ENCODE results near the gene BZW2.

Gene BZW2

DNA sequence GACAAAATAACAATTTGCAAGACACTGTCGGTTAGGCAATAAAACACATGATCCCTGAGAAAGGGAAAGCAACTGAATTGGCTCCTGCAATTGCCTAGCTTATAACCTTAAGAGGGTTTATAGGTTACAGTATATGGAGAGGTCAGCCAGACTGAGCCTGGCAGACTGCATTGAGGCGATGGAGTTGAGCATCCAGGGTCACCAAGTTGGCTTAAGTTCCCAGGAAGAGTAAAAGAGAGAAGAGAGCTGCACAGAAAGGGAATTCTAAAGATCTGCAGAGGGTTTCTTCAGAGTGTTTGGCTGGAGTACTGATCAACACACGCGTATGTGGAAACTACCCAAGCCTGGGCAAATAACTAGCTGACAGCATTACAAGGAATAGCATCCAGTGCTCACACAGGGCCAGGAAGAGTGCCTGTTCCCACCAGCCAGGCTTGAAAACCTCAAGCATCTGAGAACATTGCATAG is 11.7 kb upstream of the BZW2 start:
- no peak overlapping the region for H3K27ac Mint-ChIP-seq
- no peaks in the 10 kb centered on the region for H3K27me3 Mint-ChIP-seq
- H3K36me3 Mint-ChIP-seq = peaks cover 7% of the 10 kb centered on the region
- H3K4me1 Mint-ChIP-seq = no peaks in the 10 kb centered on the region
- CTCF ChIA-PET = no interaction called here
- no peaks in the 10 kb centered on the region for H3K9me3 Mint-ChIP-seq
- DNase-seq = no peak
- no peak overlapping the region for H3K4me3 Mint-ChIP-seq

DNA sequence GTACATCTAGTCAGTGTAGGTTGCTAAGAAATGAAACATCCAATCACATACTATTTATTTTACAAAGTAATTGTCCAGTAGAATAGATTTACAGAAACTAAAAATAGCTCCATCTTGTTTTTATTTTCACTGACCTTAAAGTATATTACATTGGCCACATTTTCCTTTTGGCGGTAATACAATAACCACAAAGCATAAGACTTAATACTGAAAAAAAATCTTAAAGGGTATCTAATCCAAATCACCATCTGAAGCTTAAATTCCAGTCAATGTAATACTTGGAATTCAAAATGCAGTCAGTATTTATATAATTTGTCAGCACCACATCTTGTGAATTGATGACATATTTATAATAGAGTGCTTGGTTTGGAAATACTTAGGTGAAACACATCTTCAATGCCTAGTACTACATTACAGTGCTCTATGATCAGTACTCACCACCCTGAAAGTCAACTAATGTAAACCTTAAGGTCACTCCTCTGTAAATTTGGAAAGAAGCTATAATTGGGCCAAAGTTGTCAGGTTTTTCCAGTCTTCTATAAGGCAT is 9.4 kb upstream of the BZW2 start:
- DNase-seq = no peak
- Mint-ChIP-seq H3K4me3 (no peak overlapping the region), H3K4me1 (no peaks in the 10 kb centered on the region), H3K27ac (no peak overlapping the region), H3K27me3 (no peaks in the 10 kb centered on the region), H3K36me3 (peaks cover 7% of the 10 kb centered on the region), H3K9me3 (no peaks in the 10 kb centered on the region)
- CTCF ChIA-PET = interaction anchor here (0.5 to 1.3 kb wide), 2 partner anchors 18 to 72 kb away, joined by 3 read pairs; no protein-coding TSS in a partner anchor

DNA sequence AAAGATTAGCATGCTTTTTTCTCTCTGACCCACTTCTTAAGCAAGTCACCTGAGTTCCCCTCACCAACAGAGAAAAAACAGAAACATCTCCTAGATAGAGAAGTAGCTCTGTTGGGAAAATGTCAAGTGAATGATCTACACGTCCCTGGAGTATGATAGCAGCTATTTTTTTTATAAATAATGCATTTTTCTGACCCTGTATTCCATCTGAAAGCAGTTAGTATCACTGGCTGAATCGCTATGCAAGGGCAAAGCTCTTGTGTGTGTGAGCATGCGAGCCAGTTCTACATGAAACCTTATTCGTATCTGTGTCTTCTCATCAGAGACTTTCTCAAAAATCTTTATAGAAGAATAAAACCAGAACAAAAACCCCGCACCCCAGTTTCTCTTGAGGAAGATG is 8.6 kb upstream of the BZW2 start:
- Mint-ChIP-seq H3K36me3 (peaks cover 7% of the 10 kb centered on the region), H3K27me3 (no peaks in the 10 kb centered on the region), H3K9me3 (no peaks in the 10 kb centered on the region), H3K4me3 (no peak overlapping the region), H3K27ac (no peak overlapping the region), H3K4me1 (no peaks in the 10 kb centered on the region)
- no peak for DNase-seq
- CTCF ChIA-PET = interaction anchor here (1.3 kb wide), 1 partner anchor 73 kb away, joined by 3 read pairs; no protein-coding TSS in a partner anchor

DNA sequence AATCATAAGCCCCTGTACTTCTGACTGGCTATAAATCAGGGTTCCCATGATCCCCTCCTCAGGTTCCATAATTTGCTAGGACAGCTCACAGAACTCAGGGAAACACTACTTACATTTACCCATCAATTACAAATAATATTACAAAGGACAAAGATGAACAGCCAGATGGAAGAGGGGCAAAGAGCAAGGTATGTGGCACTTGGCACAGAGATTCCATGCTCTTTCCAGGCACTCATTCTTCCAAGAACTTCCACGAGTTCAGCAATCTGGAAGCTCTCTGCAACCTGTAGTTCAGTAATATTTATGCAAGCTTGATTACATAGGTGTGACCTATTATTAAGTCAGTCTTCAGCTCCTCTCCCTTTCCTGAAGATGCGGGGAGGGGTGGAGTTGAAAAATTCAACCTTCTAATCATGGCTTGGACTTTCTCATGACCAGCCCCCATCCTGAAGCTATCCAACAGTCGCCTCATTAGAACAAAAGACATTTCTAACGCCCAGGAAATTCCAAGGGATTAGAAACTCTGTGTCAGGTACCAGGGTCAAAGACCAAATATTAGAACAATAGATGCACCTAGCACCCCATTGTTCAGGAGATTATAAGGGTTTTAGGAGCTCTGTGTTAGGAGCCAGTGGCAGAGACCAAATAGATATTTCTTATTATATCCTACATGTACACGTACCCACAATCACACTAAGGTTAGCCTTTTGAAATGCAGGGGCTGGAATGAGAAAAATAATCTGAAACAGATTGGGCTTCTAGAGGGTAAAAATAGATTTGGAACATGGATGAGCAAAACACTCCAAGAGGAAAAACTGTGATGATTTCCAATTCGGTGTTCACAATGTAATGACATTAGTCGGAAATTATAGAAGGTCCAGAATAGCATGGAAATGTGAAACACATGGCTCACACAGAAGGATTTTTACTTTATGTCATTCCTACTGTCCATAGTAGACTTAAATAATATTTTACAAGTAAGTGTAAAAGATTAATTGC is 7.4 kb upstream of the BZW2 start:
- Mint-ChIP-seq H3K4me3 (no peak overlapping the region), H3K36me3 (peaks cover 7% of the 10 kb centered on the region), H3K27ac (no peak overlapping the region), H3K27me3 (no peaks in the 10 kb centered on the region), H3K9me3 (no peaks in the 10 kb centered on the region), H3K4me1 (peaks cover 6% of the 10 kb centered on the region)
- CTCF ChIA-PET = no interaction called here
- no peak for DNase-seq

DNA sequence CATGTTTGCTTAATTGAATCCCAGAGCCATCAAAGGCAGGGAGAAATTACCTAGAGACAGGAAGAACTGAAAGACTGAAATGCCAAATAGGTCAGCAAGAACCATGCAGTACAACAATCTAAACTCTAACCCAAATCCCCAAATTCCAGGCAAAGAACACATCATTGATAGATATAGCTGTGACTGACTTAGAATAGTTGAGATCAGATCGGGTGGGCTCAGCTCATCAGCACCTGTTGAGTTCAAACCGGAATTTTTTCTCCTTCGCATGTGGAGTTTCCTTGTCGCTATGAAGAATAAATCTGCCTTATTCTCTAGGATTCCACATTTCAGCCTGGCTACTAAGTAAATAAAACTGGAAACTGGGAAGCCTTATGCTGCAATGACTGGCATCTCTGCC is 1.8 kb upstream of the BZW2 start:
- no peak for DNase-seq
- Mint-ChIP-seq H3K4me3 (peak overlapping the region; percentile 93), H3K9me3 (no peaks in the 10 kb centered on the region), H3K4me1 (peaks cover 46% of the 10 kb centered on the region), H3K27me3 (no peaks in the 10 kb centered on the region), H3K36me3 (peaks cover 9% of the 10 kb centered on the region), H3K27ac (peak overlapping the region; percentile 60)
- CTCF ChIA-PET = no interaction called here

DNA sequence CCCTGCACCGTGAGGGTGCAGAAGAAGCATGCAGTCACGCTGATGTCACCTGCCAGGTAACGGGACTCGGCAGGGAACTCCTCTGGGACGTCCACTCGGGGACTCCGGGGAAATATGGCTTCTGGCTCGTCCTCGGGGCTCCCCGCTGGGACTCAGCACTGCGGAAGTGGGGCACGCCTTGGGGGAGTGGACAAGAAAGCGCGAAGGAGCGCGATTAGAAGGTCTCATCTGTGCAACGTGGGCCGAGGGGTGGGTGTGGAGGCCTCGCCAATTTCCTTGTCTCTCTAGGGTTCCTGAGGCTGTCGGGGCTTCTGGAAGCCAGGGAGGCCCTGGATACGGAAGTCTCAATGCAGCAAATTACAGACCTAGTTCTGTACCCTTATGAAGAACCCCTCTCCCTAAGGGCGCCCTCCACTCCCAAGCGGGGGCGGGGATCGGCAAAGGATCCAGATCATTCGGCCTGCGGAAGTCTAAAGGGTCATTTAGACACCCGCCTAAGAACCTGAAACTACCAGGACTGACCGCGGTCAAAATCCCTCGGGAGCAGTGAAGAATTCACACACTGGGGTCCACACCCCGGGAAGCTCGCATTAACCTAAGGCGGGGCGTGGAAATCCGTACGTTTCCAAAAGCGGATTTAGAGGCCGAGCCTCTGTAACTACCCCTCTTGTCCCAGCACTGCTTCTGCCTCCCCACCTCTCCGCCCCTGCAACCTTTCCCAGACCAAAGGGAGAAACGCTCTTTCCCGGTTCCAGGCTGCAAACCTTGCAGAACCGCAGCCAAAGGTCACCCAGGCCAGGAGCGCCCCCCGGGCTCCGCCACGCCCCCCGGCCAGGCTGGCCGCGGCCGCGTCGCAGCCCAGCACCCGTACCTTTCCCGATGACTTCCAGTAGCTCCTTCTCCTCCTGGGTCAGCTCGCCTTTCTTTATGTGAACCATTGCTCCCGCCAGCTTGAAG is 1.1 kb upstream of the BZW2 start:
- Mint-ChIP-seq H3K27ac (peak overlapping the region; percentile 94), H3K36me3 (peaks cover 9% of the 10 kb centered on the region), H3K4me3 (peak overlapping the region; percentile 93), H3K9me3 (no peaks in the 10 kb centered on the region), H3K27me3 (no peaks in the 10 kb centered on the region), H3K4me1 (peaks cover 52% of the 10 kb centered on the region)
- CTCF ChIA-PET = interaction anchor here (1.1 to 1.2 kb wide), 2 partner anchors 24 to 80 kb away, joined by 3 to 4 read pairs; no protein-coding TSS in a partner anchor
- peak; percentile 76 for DNase-seq

DNA sequence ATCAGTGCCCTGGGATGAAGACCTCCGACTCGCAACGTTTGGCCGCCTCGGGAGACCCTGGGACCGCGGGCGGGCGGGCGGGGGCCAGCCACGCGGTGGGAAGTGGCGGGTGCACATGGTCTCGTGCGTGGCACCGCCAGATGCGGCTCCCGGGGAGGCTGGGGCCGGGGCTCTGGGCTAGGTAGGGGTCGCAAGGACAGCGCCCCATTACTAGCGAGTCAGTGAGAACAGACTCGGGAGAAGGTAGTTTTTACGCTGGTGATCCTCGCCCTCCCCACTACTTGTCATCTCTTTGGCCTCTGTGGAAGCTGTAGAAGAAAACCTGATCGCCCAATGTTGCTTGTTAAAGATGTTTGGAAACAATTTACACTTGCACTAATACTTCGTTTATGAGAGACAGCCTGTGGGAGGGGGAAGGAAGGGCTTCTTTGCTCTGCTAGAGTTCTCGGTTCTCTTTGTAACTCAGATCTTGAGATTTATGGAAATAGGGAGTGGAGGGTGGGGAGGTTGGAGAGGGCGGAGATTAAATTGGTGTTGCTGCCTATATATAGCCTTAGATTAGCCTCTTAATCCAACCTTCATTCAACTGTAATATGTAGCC is 591 bp downstream of the BZW2 start:
- peaks cover 9% of the 10 kb centered on the region for H3K36me3 Mint-ChIP-seq
- H3K27ac Mint-ChIP-seq = peak overlapping the region; percentile 94
- DNase-seq = no peak
- no peaks in the 10 kb centered on the region for H3K9me3 Mint-ChIP-seq
- H3K4me3 Mint-ChIP-seq = peak overlapping the region; percentile 93
- peaks cover 61% of the 10 kb centered on the region for H3K4me1 Mint-ChIP-seq
- CTCF ChIA-PET = no interaction called here
- H3K27me3 Mint-ChIP-seq = no peaks in the 10 kb centered on the region

DNA sequence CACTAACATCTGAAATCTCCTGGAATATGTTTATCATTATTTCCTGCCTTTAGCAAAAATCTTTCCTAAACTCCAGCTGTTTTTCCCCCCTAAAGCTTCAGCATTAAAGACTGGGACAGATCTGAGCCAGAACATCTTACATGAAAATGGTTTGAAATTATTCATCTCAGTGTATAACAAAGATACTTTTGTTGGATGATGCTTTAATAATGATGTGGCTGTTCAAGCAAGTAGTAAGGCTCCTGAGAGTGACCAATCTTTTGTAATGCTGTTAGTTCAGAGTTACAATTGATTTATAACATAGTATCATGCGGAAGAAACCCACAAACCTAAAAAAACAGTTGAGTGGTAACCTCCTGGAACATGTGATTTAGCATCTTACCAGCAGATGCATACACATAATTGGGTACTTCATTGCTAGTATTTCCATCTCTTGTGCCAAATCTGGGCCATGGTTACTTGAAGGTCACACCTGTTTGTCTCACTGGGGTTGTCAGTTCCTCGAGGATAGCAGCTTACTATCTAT is 1.5 kb downstream of the BZW2 start:
- Mint-ChIP-seq H3K4me3 (peak overlapping the region; percentile 93), H3K27me3 (no peaks in the 10 kb centered on the region), H3K27ac (no peak overlapping the region), H3K9me3 (no peaks in the 10 kb centered on the region), H3K4me1 (peaks cover 69% of the 10 kb centered on the region), H3K36me3 (peaks cover 9% of the 10 kb centered on the region)
- no peak for DNase-seq
- CTCF ChIA-PET = interaction anchor here (0.6 kb wide), 1 partner anchor 29 kb away, joined by 4 read pairs; no protein-coding TSS in a partner anchor

DNA sequence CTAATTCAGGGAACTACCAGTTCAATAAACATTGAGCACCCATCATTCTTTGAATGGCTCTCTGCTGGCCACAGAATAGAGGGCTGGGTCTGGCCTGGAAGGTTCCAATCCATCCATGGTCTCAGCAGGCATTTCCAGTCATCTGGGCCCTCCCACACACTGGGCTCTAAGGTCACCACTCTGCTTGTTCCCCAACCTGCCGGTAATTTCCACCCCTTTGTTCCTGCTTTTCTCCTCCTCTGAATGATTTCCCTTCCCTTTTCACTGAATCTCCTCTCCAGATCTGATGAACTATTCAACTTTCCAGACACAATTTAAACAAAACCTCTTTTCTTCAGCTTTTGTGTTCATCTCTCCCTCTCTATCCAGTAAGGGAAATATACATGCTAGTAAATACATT is 2.6 kb downstream of the BZW2 start:
- no peaks in the 10 kb centered on the region for H3K27me3 Mint-ChIP-seq
- H3K36me3 Mint-ChIP-seq = peaks cover 13% of the 10 kb centered on the region
- H3K27ac Mint-ChIP-seq = no peak overlapping the region
- no peaks in the 10 kb centered on the region for H3K9me3 Mint-ChIP-seq
- CTCF ChIA-PET = interaction anchor here (1.1 kb wide), 1 partner anchor 84 kb away, joined by 4 read pairs; no protein-coding TSS in a partner anchor
- H3K4me1 Mint-ChIP-seq = peaks cover 70% of the 10 kb centered on the region
- H3K4me3 Mint-ChIP-seq = no peak overlapping the region
- no peak for DNase-seq

DNA sequence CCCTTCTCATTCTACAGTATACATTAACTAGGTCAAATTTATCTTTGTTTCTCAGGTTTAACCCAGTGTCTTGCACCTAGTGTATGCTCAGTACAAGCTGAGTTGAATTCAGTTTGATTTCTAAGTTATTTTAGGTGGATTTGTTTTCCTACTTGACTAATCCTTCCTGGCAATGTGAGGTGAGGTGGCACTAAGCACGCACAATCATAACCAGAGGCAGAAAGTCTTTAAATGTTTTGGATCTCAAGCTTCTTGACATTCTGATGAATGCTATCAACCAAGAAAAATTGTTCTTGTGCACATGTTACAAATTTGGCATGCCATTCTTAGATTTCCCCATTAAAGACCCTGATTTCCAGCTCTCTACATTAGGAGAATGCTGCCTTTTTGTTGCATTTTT is 3.2 kb downstream of the BZW2 start:
- Mint-ChIP-seq H3K9me3 (no peaks in the 10 kb centered on the region), H3K27ac (no peak overlapping the region), H3K36me3 (peaks cover 13% of the 10 kb centered on the region), H3K4me1 (peaks cover 65% of the 10 kb centered on the region), H3K4me3 (no peak overlapping the region), H3K27me3 (no peaks in the 10 kb centered on the region)
- CTCF ChIA-PET = no interaction called here
- DNase-seq = no peak

DNA sequence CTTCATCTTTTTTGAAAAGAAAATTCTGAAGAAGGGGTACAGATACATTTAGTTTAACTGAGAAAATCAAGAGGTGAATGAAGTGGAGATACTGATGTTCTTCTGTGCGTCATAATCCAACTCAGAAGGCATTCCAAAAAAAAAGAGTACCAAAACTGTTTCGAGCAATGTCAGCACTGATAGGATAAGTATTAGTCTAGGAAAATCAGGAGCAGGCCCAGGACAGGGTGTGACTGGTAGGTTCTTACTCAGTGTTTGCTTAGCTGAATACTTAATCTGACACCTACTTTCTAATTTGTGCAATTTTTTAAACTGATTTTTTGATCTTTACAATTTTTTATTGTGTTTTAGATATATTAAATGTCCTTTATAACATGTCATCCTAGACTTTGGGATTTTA is 4.3 kb downstream of the BZW2 start:
- peaks cover 58% of the 10 kb centered on the region for H3K4me1 Mint-ChIP-seq
- H3K27me3 Mint-ChIP-seq = no peaks in the 10 kb centered on the region
- H3K36me3 Mint-ChIP-seq = peaks cover 9% of the 10 kb centered on the region

DNA sequence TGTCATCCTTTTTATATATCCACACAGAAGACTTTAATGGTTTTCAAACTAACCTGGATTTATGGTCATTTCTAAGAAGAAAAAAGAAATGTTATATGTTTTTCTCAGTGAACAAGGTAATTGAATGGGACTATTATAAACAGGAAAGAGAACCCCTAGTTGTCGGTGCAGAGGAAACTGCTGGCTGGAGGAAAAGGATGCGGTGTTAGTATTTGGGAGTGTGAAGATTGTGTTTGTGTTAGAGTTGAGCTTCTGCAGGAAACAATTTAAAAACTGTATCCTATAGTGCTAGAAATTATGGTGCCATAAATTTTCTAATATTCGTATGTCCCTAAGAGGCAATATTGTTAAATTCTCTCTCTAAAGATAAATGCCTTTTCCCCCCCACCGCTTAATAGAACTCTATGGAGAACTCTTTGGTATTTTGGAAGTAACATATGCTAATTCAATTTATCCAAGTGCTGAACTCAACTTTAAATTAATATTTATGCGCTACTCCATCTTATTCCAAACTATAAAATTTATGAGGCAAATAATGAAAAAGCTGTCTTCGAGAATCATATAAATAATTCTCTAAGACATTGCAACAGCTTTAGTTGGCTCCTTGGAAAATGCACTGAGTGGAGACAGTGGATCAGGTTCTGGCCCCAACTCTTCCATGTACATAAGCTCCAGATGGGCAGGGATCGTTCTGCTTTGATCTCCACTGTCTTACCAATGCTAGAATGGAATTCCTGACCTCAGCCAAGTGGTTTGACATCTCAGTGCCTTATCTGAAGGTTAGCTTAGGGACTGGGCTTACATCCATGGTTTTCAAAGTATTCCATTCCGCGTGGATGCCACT is 5.6 kb downstream of the BZW2 start:
- peaks cover 57% of the 10 kb centered on the region for H3K4me1 Mint-ChIP-seq

More for the DNA sequence above, 4.3 kb downstream of the BZW2 start:
- Mint-ChIP-seq H3K9me3 (no peaks in the 10 kb centered on the region), H3K4me3 (no peak overlapping the region), H3K27ac (no peak overlapping the region)
- no peak for DNase-seq
- CTCF ChIA-PET = no interaction called here

DNA sequence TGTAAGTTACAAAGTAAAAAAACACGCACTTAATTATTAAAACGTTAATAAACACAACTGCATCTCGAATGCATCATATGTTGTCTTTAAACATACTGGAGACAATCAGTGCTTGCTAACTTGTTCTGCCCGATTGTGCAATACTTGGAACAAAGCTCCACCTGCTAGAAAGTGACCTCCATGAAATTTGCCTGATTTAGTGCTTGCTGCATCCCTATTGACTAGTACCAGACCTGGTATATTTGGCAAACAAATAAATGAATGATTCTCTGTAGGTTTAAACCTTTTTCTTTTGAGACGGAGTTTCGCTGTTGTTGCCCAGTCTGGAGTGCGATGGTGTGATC is 6.2 kb downstream of the BZW2 start:
- Mint-ChIP-seq H3K27me3 (no peaks in the 10 kb centered on the region), H3K36me3 (peaks cover 13% of the 10 kb centered on the region), H3K4me1 (peaks cover 51% of the 10 kb centered on the region), H3K9me3 (no peaks in the 10 kb centered on the region), H3K27ac (no peak overlapping the region), H3K4me3 (no peak overlapping the region)
- DNase-seq = no peak
- CTCF ChIA-PET = no interaction called here

More for the DNA sequence above, 5.6 kb downstream of the BZW2 start:
- CTCF ChIA-PET = no interaction called here
- no peak for DNase-seq
- H3K4me3 Mint-ChIP-seq = no peak overlapping the region
- no peak overlapping the region for H3K27ac Mint-ChIP-seq
- peaks cover 11% of the 10 kb centered on the region for H3K36me3 Mint-ChIP-seq
- H3K27me3 Mint-ChIP-seq = no peaks in the 10 kb centered on the region
- no peaks in the 10 kb centered on the region for H3K9me3 Mint-ChIP-seq
